ENCODE measurements around the gene RLN3. TPM values are rescaled to one million over a fixed set of nuclear protein-coding genes. Genes with fewer than 3 reads are reported as not detected.

RLN3 gene
- polyA plus RNA-seq, 1 donor (not counting 4 experiments of a cell fraction or from before 2014, with no cell fraction given) = not detected

- Histone ChIP-seq H2AFZ (ENCODE audit: control insufficient read depth, low read length) (no peak overlapping the region), H3K4me1 (ENCODE audit: control insufficient read depth, extremely low read depth, insufficient read depth, low read length) (peaks cover 2% of the 10 kb centered on the region), H3K4me2 (ENCODE audit: control insufficient read depth, extremely low read depth, insufficient read depth, low read depth, low read length) (no peak overlapping the region), H4K20me1 (ENCODE audit: control insufficient read depth, extremely low read depth, insufficient read depth, low read length) (no peaks in the 10 kb centered on the region), H3K9ac (ENCODE audit: control insufficient read depth, extremely low read depth, insufficient read depth, low read length) (no peak overlapping the region), H3K27me3 (ENCODE audit: control insufficient read depth, extremely low read depth, insufficient read depth, low read length) (no peaks in the 10 kb centered on the region), H3K36me3 (ENCODE audit: control insufficient read depth in 2 of 2, extremely low read depth in 1 of 2, insufficient read depth in 2 of 2, low read length in 2 of 2) (peaks cover 5 to 12% of the 10 kb centered on the region in 2 experiments), H3K27ac (ENCODE audit: control insufficient read depth, insufficient read depth, low read length) (no peak overlapping the region), H3K4me3 (ENCODE audit: control insufficient read depth in 2 of 3, extremely low read depth in 1 of 3, insufficient read depth in 2 of 3, low read depth in 1 of 3, low read length in 3 of 3) (no peak overlapping the region), H3K9me3 (ENCODE audit: control insufficient read depth, low read depth, low read length) (no peaks in the 10 kb centered on the region), H3K9me1 (ENCODE audit: control insufficient read depth, extremely low read depth, insufficient read depth, low read length) (no peaks in the 10 kb centered on the region), H3K79me2 (ENCODE audit: control insufficient read depth, insufficient read depth, low read length) (no peaks in the 10 kb centered on the region)
- dilution Hi-C loops (cut with MboI; ENCODE audit: extremely low pct_ligation_motif_present, low sequenced_read_pairs) = no loop called here
- FAIRE-seq (no peak), DNase-seq (ENCODE audit: low read depth, low spot score) (no peak)
- TF ChIP-seq, protein P1, sequence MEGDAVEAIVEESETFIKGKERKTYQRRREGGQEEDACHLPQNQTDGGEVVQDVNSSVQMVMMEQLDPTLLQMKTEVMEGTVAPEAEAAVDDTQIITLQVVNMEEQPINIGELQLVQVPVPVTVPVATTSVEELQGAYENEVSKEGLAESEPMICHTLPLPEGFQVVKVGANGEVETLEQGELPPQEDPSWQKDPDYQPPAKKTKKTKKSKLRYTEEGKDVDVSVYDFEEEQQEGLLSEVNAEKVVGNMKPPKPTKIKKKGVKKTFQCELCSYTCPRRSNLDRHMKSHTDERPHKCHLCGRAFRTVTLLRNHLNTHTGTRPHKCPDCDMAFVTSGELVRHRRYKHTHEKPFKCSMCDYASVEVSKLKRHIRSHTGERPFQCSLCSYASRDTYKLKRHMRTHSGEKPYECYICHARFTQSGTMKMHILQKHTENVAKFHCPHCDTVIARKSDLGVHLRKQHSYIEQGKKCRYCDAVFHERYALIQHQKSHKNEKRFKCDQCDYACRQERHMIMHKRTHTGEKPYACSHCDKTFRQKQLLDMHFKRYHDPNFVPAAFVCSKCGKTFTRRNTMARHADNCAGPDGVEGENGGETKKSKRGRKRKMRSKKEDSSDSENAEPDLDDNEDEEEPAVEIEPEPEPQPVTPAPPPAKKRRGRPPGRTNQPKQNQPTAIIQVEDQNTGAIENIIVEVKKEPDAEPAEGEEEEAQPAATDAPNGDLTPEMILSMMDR (optimal IDR thresholded peaks at IDR 0.05 in 1 of 3, IDR thresholded peaks at IDR 0.05 in 1 of 3, conservative IDR thresholded peaks at IDR 0.05 in 1 of 3; ENCODE audit: extremely low read depth in 1 of 3, insufficient read depth in 2 of 3, low read length in 3 of 3) = no peak
- TF ChIP-seq EZH2 (IDR thresholded peaks at IDR 0.05; ENCODE audit: low read length) = no peak
Measured at GRCh38 chr19:13980340-13980739, 47.6 kb upstream of the RLN3 start.

DNA sequence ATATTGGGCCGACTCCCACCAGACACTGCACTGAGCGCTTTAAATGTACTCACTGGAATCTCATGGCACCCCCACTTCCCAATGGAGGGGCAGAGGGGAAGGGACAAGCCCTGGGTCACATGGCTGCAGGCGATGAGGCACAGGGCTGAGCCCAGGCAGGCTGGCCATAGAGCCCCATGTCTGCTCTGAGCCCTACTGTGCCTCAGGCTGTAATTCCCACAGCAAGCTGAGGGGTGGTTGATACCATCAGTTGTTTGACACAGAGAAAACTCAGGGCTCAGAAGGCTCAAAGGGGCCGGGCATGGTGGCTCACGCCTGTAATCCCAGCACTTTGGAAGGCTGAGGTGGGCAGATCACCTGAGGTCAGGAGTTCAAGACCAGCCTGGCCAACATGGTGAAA, 46.9 kb upstream of the RLN3 start:
- Histone ChIP-seq H3K27me3 (ENCODE audit: control insufficient read depth, extremely low read depth, insufficient read depth, low read length) (no peaks in the 10 kb centered on the region), H3K9me3 (ENCODE audit: control insufficient read depth, low read depth, low read length) (no peaks in the 10 kb centered on the region), H3K79me2 (ENCODE audit: control insufficient read depth, insufficient read depth, low read length) (no peaks in the 10 kb centered on the region), H3K4me2 (ENCODE audit: control insufficient read depth, extremely low read depth, insufficient read depth, low read depth, low read length) (no peak overlapping the region), H3K9ac (ENCODE audit: control insufficient read depth, extremely low read depth, insufficient read depth, low read length) (no peak overlapping the region), H3K4me3 (ENCODE audit: control insufficient read depth in 2 of 3, extremely low read depth in 1 of 3, insufficient read depth in 2 of 3, low read depth in 1 of 3, low read length in 3 of 3) (no peak overlapping the region), H3K36me3 (ENCODE audit: control insufficient read depth in 2 of 2, extremely low read depth in 1 of 2, insufficient read depth in 2 of 2, low read length in 2 of 2) (peaks cover 5 to 8% of the 10 kb centered on the region in 2 experiments), H2AFZ (ENCODE audit: control insufficient read depth, low read length) (no peak overlapping the region), H3K9me1 (ENCODE audit: control insufficient read depth, extremely low read depth, insufficient read depth, low read length) (no peaks in the 10 kb centered on the region), H3K4me1 (ENCODE audit: control insufficient read depth, extremely low read depth, insufficient read depth, low read length) (peaks cover 2% of the 10 kb centered on the region), H3K27ac (ENCODE audit: control insufficient read depth, insufficient read depth, low read length) (no peak overlapping the region), H4K20me1 (ENCODE audit: control insufficient read depth, extremely low read depth, insufficient read depth, low read length) (no peaks in the 10 kb centered on the region)
- no peak for DNase-seq (ENCODE audit: low read depth, low spot score)
- no peak for FAIRE-seq
- dilution Hi-C loops (cut with MboI; ENCODE audit: extremely low pct_ligation_motif_present, low sequenced_read_pairs) = no loop called here
- no peak for TF ChIP-seq EZH2 (IDR thresholded peaks at IDR 0.05; ENCODE audit: low read length)
- TF ChIP-seq, protein P1 (optimal IDR thresholded peaks at IDR 0.05 in 1 of 3, IDR thresholded peaks at IDR 0.05 in 1 of 3, conservative IDR thresholded peaks at IDR 0.05 in 1 of 3; ENCODE audit: extremely low read depth in 1 of 3, insufficient read depth in 2 of 3, low read length in 3 of 3) = no peak

All from keratinocyte (primary cell).